GM12864 (cell line): ENCODE data around the gene OR1A1.

Experiments
- DNase-seq: peaks from one replicate; pipeline ENCODE4 v3.0.0-alpha.2; 2011; ENCODE audit warnings: low read depth
- H3K4me3 ChIP-seq: 2 replicates; pipeline ENCODE4 v1.5.1; 2011; ENCODE audit warnings: mild to moderate bottlenecking, low read depth, low read length, control low read depth
- TF ChIP-seq, protein P1 (sequence below): IDR thresholded peaks from 2 replicates; pipeline ENCODE4 v1.5.1; 2011; ENCODE audit warnings: low read depth, mild to moderate bottlenecking, moderate library complexity, low read length, control low read depth, inconsistent platforms; ENCODE audit errors: missing control alignments

The OR1A1 gene

DNA sequence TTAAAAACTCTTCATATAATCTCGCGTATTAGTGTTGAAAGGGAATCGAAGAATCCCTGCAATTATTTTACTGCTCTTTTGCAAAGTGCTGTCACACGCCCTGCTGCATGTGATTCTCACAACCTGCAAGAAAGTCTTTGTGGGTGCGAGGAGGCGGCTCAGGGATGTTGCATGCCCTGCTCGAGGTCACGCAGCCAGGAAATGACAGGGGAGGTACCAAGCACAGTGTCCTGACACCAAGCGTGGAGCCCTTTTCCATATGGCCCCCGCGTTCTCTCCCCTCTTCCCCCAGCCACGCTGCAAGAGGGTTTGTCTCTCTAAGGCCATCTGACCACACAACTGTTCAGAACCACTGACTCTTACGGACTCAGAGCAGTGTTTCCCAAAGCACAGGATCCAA, 53.1 kb downstream of the OR1A1 start:
- TF ChIP-seq, protein P1, sequence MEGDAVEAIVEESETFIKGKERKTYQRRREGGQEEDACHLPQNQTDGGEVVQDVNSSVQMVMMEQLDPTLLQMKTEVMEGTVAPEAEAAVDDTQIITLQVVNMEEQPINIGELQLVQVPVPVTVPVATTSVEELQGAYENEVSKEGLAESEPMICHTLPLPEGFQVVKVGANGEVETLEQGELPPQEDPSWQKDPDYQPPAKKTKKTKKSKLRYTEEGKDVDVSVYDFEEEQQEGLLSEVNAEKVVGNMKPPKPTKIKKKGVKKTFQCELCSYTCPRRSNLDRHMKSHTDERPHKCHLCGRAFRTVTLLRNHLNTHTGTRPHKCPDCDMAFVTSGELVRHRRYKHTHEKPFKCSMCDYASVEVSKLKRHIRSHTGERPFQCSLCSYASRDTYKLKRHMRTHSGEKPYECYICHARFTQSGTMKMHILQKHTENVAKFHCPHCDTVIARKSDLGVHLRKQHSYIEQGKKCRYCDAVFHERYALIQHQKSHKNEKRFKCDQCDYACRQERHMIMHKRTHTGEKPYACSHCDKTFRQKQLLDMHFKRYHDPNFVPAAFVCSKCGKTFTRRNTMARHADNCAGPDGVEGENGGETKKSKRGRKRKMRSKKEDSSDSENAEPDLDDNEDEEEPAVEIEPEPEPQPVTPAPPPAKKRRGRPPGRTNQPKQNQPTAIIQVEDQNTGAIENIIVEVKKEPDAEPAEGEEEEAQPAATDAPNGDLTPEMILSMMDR, result no peak
- no peak for DNase-seq
- no peak overlapping the region for H3K4me3 ChIP-seq
